Brain microvascular endothelial cell (primary cell): ENCODE data around the gene ZNF444.

Source experiments
- DNase-seq: peaks from one replicate; pipeline ENCODE4 v3.0.0-alpha.2; 2020
- H3K27ac ChIP-seq: fragments of 250-450 bp; sonication (Bioruptor Pico); 2 replicates; pipeline ENCODE4 v1.5.1; 2020; ENCODE audit warnings: mild to moderate bottlenecking, moderate library complexity
- H3K27me3 ChIP-seq: fragments of 250-450 bp; sonication (Bioruptor Pico); replicated peaks from 2 replicates; pipeline ENCODE4 v1.5.1; 2020; ENCODE audit warnings: mild to moderate bottlenecking
- H3K36me3 ChIP-seq: fragments of 250-450 bp; sonication (Bioruptor Pico); replicated peaks from 2 replicates; pipeline ENCODE4 v1.5.1; 2020; ENCODE audit warnings: mild to moderate bottlenecking
- H3K4me3 ChIP-seq: 2 replicates; pipeline ENCODE4 v1.5.1; 2011; ENCODE audit warnings: low read depth, mild to moderate bottlenecking, control low read depth, low read length, moderate library complexity
- CTCF ChIP-seq: IDR thresholded peaks from 2 replicates; pipeline ENCODE4 v1.5.1; 2011; ENCODE audit warnings: low read depth, mild to moderate bottlenecking, moderate library complexity, low read length, control low read depth, inconsistent platforms; ENCODE audit errors: missing control alignments
- in situ Hi-C: cut with HindIII; loops from 2 replicates; pipeline ENCODE4 v1.10.0; 2017; ENCODE audit warnings: low sequenced_read_pairs, low pct_ligation_motif_present

ZNF444 gene

GRCh38 chr19:56158170-56158757 is 17.2 kb downstream of the ZNF444 start:
- H3K4me3 ChIP-seq = no peak overlapping the region
- no peak for DNase-seq
- H3K27me3 ChIP-seq = no peaks in the 10 kb centered on the region
- H3K27ac ChIP-seq = no peak overlapping the region
- no peak for TF ChIP-seq CTCF
- in situ Hi-C loops = no loop called here
- peaks cover 17% of the 10 kb centered on the region for H3K36me3 ChIP-seq

GRCh38 chr19:56159009-56159559 is 18.0 kb downstream of the ZNF444 start:
- Histone ChIP-seq H3K36me3 (peaks cover 17% of the 10 kb centered on the region), H3K27ac (no peak overlapping the region), H3K27me3 (no peaks in the 10 kb centered on the region), H3K4me3 (no peak overlapping the region)
- in situ Hi-C loops = no loop called here
- DNase-seq = no peak
- no peak for TF ChIP-seq CTCF

GRCh38 chr19:56159622-56160271 is 18.7 kb downstream of the ZNF444 start:
- no peak overlapping the region for H3K4me3 ChIP-seq
- in situ Hi-C loops = no loop called here
- no peak for DNase-seq
- H3K36me3 ChIP-seq = peaks cover 16% of the 10 kb centered on the region
- H3K27me3 ChIP-seq = no peaks in the 10 kb centered on the region
- TF ChIP-seq CTCF = no peak
- H3K27ac ChIP-seq = no peak overlapping the region

- Histone ChIP-seq H3K36me3 (peaks cover 14% of the 10 kb centered on the region), H3K27me3 (no peaks in the 10 kb centered on the region), H3K27ac (no peak overlapping the region), H3K4me3 (no peak overlapping the region)
- no peak for TF ChIP-seq CTCF
- DNase-seq = no peak
- in situ Hi-C loops = no loop called here
Observed at GRCh38 chr19:56161534-56161933, 20.4 kb downstream of the ZNF444 start.

- in situ Hi-C loops = no loop called here
- no peak for TF ChIP-seq CTCF
Observed at GRCh38 chr19:56162258-56162657, 21.2 kb downstream of the ZNF444 start.

More at GRCh38 chr19:56162258-56162657, 21.2 kb downstream of the ZNF444 start:
- peak; percentile 75 for DNase-seq
- no peaks in the 10 kb centered on the region for H3K27me3 ChIP-seq
- H3K4me3 ChIP-seq = no peak overlapping the region
- H3K27ac ChIP-seq = no peak overlapping the region
- H3K36me3 ChIP-seq = peaks cover 14% of the 10 kb centered on the region
